HL-60 (cell line): ENCODE data around the gene SIPA1L3.

Experiments used
- CTCF ChIP-seq: IDR thresholded peaks from one replicate; pipeline ENCODE4 v1.5.1; 2011; ENCODE audit warnings: low read length, control low read depth, inconsistent platforms; ENCODE audit not compliant: insufficient read depth
- REST ChIP-seq: IDR thresholded peaks from 2 replicates; pipeline ENCODE4 v1.6.1; 2012; ENCODE audit warnings: low read depth; ENCODE audit not compliant: insufficient replicate concordance

GRCh38 chr19:38158730-38159129 lies 251.7 kb downstream of the SIPA1L3 start:
- TF ChIP-seq CTCF (no peak), REST (no peak)
